Hepatocyte (in vitro differentiated cells): ENCODE data around the gene TMEM131.

Experiments
- EZH2phosphoT487 ChIP-seq: fragments of 200-600 bp; sonication (generic); IDR thresholded peaks from one replicate; pipeline ENCODE4 v1.6.1; 2018; ENCODE audit warnings: antibody characterized with exemption, mild to moderate bottlenecking, low read depth, moderate library complexity; ENCODE audit not compliant: unreplicated experiment, severe bottlenecking
- TF ChIP-seq, protein P1 (sequence below): fragments of 200-600 bp; sonication (generic); IDR thresholded peaks from 2 replicates; pipeline ENCODE4 v1.5.1; 2016; ENCODE audit warnings: antibody characterized with exemption, mild to moderate bottlenecking; ENCODE audit not compliant: poor library complexity

DNA sequence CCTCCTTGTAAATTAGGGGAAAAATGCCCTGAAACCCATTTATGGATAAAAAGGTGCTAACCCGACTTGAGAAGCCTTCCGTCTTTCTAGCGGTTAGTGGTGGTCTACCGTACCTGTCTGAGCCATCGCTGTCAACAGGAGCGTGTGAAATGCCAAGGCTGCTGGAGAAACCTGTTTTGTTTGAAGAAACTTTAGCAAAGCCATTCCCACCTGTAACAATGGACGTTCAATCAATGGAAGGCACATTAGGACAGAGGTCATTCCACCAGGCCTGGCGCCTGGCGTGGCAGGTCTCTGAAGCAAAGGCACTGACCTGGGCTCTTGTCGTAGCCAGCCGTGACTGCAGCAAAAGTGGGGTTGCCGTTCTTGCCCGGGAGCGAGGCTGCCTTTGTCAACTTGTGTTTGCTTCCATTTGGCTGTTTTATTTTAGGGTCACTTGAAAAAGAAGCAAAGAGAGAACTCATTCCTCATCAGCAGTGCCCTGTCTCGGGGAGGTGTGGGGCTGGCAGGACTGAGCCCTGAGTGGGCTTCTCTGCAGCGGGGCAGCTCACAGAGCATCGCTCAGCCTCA, 235.2 kb downstream of the TMEM131 start:
- TF ChIP-seq, protein P1, sequence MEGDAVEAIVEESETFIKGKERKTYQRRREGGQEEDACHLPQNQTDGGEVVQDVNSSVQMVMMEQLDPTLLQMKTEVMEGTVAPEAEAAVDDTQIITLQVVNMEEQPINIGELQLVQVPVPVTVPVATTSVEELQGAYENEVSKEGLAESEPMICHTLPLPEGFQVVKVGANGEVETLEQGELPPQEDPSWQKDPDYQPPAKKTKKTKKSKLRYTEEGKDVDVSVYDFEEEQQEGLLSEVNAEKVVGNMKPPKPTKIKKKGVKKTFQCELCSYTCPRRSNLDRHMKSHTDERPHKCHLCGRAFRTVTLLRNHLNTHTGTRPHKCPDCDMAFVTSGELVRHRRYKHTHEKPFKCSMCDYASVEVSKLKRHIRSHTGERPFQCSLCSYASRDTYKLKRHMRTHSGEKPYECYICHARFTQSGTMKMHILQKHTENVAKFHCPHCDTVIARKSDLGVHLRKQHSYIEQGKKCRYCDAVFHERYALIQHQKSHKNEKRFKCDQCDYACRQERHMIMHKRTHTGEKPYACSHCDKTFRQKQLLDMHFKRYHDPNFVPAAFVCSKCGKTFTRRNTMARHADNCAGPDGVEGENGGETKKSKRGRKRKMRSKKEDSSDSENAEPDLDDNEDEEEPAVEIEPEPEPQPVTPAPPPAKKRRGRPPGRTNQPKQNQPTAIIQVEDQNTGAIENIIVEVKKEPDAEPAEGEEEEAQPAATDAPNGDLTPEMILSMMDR: no peak
- no peak for TF ChIP-seq EZH2phosphoT487
